PFSK-1 (cell line): ENCODE results near the gene CREG1.

Source experiments
- REST ChIP-seq, 2 experiments: IDR thresholded peaks; 2 replicates each; pipeline versions ENCODE4 v1.6.1 to v1.8.0; 2011 to 2012; ENCODE audit warnings: low read depth in 2 of 2, low read length in 2 of 2, control low read depth in 1 of 2, inconsistent platforms in 1 of 2, mild to moderate bottlenecking in 1 of 2, moderate library complexity in 1 of 2; ENCODE audit not compliant: insufficient read depth in 1 of 2
- TAF1 ChIP-seq: IDR thresholded peaks from 2 replicates; pipeline ENCODE4 v1.6.1; 2012; ENCODE audit warnings: low read length, control low read depth, borderline replicate concordance; ENCODE audit not compliant: insufficient read depth

- TF ChIP-seq REST (IDR thresholded peaks at IDR 0.05; ENCODE audit: insufficient read depth in 1 of 2, low read depth in 2 of 2, low read length in 2 of 2) (no peak), TAF1 (no peak)
Measured at GRCh38 chr1:167510244-167510643, 43.3 kb downstream of the CREG1 start.
